Fibroblast of mammary gland (primary cell): ENCODE measurements around the gene TOMM70.

Experiments
- DNase-seq: peaks from one replicate; pipeline ENCODE4 v3.0.0-alpha.2; 2010; ENCODE audit warnings: low read depth
- H3K4me3 ChIP-seq: 2 replicates; pipeline ENCODE4 v1.5.1; 2011; ENCODE audit warnings: low read depth, mild to moderate bottlenecking, low read length, moderate library complexity; ENCODE audit not compliant: control insufficient read depth
- CTCF ChIP-seq: conservative IDR thresholded peaks from 2 replicates; pipeline ENCODE4 v1.5.1; 2011; ENCODE audit warnings: low read depth, low read length, inconsistent platforms; ENCODE audit not compliant: control insufficient read depth, insufficient read depth

Gene TOMM70

GRCh38 chr3:100316641-100317069, 84.2 kb downstream of the TOMM70 start:
- peak; percentile 69 for TF ChIP-seq CTCF
- peak; percentile 77 for DNase-seq

More at GRCh38 chr3:100316641-100317069, 84.2 kb downstream of the TOMM70 start:
- H3K4me3 ChIP-seq, result no peak overlapping the region
